Measurements from ENCODE around the gene CA6.

- no peak for TF ChIP-seq CTCF (IDR thresholded peaks at IDR 0.05)
- TF ChIP-seq EZH2 (IDR thresholded peaks at IDR 0.05; ENCODE audit: borderline replicate concordance, insufficient read depth, low read depth, low read length, poor library complexity, severe bottlenecking): no peak
Observed at GRCh38 chr1:9010781-9011323, 65.2 kb downstream of the CA6 start.
